Astrocyte of the spinal cord (primary cell): ENCODE measurements around the gene HRH2.

Source experiments
- DNase-seq: peaks from one replicate; pipeline ENCODE4 v3.0.0; 2011; ENCODE audit warnings: low read depth, low spot score
- H3K4me3 ChIP-seq: 2 replicates; pipeline ENCODE4 v1.5.1; 2011; ENCODE audit warnings: low read depth, mild to moderate bottlenecking, low read length, moderate library complexity
- CTCF ChIP-seq: IDR thresholded peaks from 2 replicates; pipeline ENCODE4 v1.5.1; 2012; ENCODE audit warnings: low read depth, mild to moderate bottlenecking, low read length, inconsistent platforms
- in situ Hi-C: cut with HindIII; loops from 2 replicates; pipeline ENCODE4 v1.10.0; 2017; ENCODE audit warnings: low sequenced_read_pairs

The HRH2 gene

GRCh38 chr5:175657593-175658271, at the start of gene HRH2:
HRH2 (plus strand) TSS chr5:175658071; CDS start chr5:175683234, 25,163 bp downstream.
- no peak for TF ChIP-seq CTCF
- in situ Hi-C loops: no loop called here
- peak within 1 kb of the TSS; percentile 12 for H3K4me3 ChIP-seq
- DNase-seq: no peak

- H3K4me3 ChIP-seq: no peak overlapping the region
- no peak for DNase-seq
- TF ChIP-seq CTCF: no peak
- in situ Hi-C loops: no loop called here
These were observed 48.3 kb upstream of the HRH2 start for GRCh38 chr5:175609526-175609925.

- TF ChIP-seq CTCF: no peak
- no peak overlapping the region for H3K4me3 ChIP-seq
- DNase-seq: no peak
- in situ Hi-C loops: no loop called here
These were observed 47.5 kb upstream of the HRH2 start for GRCh38 chr5:175610381-175610780.

- DNase-seq: no peak
- in situ Hi-C loops: no loop called here
- TF ChIP-seq CTCF: no peak
- no peak overlapping the region for H3K4me3 ChIP-seq
These were observed 47.0 kb upstream of the HRH2 start for GRCh38 chr5:175610898-175611297.

GRCh38 chr5:175614223-175614815, 43.6 kb upstream of the HRH2 start:
- TF ChIP-seq CTCF: no peak
- no peak overlapping the region for H3K4me3 ChIP-seq
- DNase-seq: no peak
- in situ Hi-C loops: no loop called here

- in situ Hi-C loops: no loop called here
- H3K4me3 ChIP-seq: no peak overlapping the region
- no peak for DNase-seq
- TF ChIP-seq CTCF: no peak
These were observed 43.0 kb upstream of the HRH2 start for GRCh38 chr5:175614861-175615260.
